NB4 (cell line): ENCODE results near the gene SLC66A2.

ENCODE experiments used
- DNase-seq: peaks from one replicate; pipeline ENCODE4 v3.0.0; 2010; ENCODE audit warnings: low read depth
- H3K4me3 ChIP-seq: one replicate; pipeline ENCODE4 v1.5.1; 2011; ENCODE audit warnings: mild to moderate bottlenecking, low read depth, low read length, moderate library complexity
- CTCF ChIP-seq: IDR thresholded peaks from one replicate; pipeline ENCODE4 v1.5.1; 2012; ENCODE audit warnings: low read depth, low read length
- MYC ChIP-seq: IDR thresholded peaks from 2 replicates; pipeline ENCODE4 v1.6.1; 2011; ENCODE audit warnings: low read depth, low read length
- POLR2A ChIP-seq: IDR thresholded peaks from 2 replicates; pipeline ENCODE4 v1.6.1; 2011; ENCODE audit warnings: mild to moderate bottlenecking; ENCODE audit not compliant: insufficient read length; ENCODE audit errors: extremely low read depth
- TF ChIP-seq, protein P1 (sequence below): IDR thresholded peaks from 2 replicates; pipeline ENCODE4 v1.6.1; 2011; ENCODE audit warnings: low read depth, low read length

Gene SLC66A2

GRCh38 chr18:79939096-79939495 lies 12.4 kb downstream of the SLC66A2 start:
- TF ChIP-seq, protein P1, sequence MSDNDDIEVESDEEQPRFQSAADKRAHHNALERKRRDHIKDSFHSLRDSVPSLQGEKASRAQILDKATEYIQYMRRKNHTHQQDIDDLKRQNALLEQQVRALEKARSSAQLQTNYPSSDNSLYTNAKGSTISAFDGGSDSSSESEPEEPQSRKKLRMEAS = no peak
- TF ChIP-seq CTCF (no peak), POLR2A (no peak), MYC (no peak)
- H3K4me3 ChIP-seq = no peak overlapping the region
- DNase-seq = no peak

GRCh38 chr18:79938196-79938595 lies 13.3 kb downstream of the SLC66A2 start:
- TF ChIP-seq, protein P1 = no peak
- TF ChIP-seq CTCF (no peak), POLR2A (no peak), MYC (no peak)
- DNase-seq = no peak
- H3K4me3 ChIP-seq = no peak overlapping the region

DNA sequence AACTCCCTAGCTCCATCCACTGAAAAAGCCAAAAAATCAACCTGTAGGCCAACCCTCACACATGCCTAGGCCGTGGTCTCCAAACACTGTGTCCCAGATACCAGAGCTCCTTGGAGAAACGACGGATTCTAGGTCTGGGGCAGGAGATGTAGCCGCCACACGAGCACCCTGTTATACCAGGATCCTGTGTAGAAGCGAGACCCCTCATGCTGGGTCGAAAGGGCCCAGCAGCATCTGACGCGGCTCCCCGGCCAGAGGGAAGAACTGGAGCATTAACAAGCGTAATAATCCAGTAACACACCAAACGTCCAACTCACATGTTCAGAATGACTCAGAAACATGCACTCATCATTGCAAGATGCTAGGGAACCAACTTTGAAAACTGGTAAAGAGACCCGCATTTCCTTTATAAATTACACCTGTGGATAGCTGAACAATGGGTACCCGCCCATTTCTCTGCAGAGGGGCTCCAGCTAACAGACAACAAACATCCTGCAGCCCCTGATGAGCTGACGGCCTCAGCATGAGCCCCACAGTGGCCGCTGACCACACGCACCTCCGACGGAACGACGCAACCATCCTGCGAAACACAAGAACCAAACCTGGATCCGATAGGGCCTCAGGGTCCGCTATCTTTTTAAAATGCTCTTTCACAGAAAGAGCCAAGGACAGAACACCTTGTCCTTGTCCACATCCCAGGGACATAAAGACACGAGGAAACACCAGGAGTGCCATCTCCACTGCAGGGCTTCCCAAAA lies 14.2 kb downstream of the SLC66A2 start:
- TF ChIP-seq CTCF (no peak), POLR2A (no peak), MYC (no peak)
- TF ChIP-seq, protein P1 = no peak
- no peak for DNase-seq

GRCh38 chr18:79936641-79937040 lies 14.8 kb downstream of the SLC66A2 start:
- no peak for DNase-seq
- no peak for TF ChIP-seq MYC
- TF ChIP-seq POLR2A = no peak
- TF ChIP-seq, protein P1 = no peak
- no peak for TF ChIP-seq CTCF
- no peak overlapping the region for H3K4me3 ChIP-seq

More for the DNA sequence above, 14.2 kb downstream of the SLC66A2 start:
- H3K4me3 ChIP-seq = no peak overlapping the region

- H3K4me3 ChIP-seq = no peak overlapping the region
- no peak for TF ChIP-seq POLR2A
- no peak for TF ChIP-seq CTCF
- TF ChIP-seq, protein P1 = no peak
- no peak for TF ChIP-seq MYC
- no peak for DNase-seq
These were observed 15.5 kb downstream of the SLC66A2 start for GRCh38 chr18:79935925-79936324.
